ENCODE data around the gene GTF2IRD2. TPM values are rescaled to one million over a fixed set of nuclear protein-coding genes. Genes with fewer than 3 reads are reported as not detected.
A peak's percentile ranks its signal among the peaks of the same experiment; 100 is the strongest.
"Not testable (repeated sequence)": the region's sequence is repeated elsewhere in the genome, so short reads cannot be mapped to it uniquely, and the experiment has no call there.

The GTF2IRD2 gene
- 3.5 TPM in 1 of 2 replicates, not detected in the other for total RNA-seq (2014; rRNA removed; shearing (Covaris generic))
- polyA plus RNA-seq (2015; cell fraction: cytosol; rRNA removed), result 4.8 and 6.2 TPM in 2 replicates
- 3.9 and 5.2 TPM in 2 replicates for polyA plus RNA-seq (2015; cell fraction: nucleus; rRNA removed)

DNA sequence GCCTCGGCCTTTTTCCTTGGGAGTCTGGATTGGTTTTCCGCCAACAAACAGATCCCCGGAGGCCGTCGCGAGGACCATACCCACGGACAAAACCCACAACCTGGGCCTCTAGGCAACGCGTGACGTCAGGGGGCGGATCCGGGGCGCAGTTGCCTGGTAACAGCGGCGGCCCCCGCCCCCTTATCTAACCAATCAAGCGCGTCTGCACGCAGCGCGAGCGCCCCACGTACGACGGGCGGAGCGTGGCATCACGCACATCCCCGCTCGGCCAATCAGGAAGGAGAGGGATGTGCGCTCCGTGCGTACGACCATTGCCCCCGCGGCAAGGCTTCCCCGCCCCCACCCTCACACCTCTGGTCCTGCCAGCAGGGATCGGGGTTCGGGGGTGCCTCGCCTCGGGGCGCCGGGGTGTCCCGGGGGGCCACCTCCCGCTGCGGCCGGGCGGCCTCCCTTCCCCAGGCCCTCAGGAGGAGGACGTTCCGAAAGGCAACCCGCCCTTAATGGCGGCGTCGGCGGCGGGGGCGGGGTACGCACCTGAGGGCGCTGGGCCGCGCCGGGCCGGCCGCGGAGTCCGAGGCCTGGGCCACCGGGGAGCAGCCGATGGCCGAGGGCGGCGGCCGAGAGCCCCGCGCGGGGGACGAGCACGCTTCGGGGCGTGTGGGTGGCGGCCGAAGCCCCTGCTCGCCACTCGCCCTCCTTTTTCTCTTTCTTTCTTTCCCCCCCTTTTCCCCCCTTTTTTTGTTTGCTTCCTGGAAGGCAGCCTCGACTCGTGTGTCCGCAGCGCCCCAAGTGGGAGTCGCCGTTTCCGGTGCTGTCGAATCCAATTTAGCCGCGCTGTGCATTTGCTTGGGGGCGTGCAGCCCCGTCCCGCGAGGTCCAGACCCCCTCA is at the start of gene GTF2IRD2:
GTF2IRD2 (minus strand) TSS at position 773 of the 889 bp plus-strand sequence. CDS start 15,227 bp downstream, outside the sequence.
- DNase-seq (ENCODE audit: low read depth), result not testable (repeated sequence)

DNA sequence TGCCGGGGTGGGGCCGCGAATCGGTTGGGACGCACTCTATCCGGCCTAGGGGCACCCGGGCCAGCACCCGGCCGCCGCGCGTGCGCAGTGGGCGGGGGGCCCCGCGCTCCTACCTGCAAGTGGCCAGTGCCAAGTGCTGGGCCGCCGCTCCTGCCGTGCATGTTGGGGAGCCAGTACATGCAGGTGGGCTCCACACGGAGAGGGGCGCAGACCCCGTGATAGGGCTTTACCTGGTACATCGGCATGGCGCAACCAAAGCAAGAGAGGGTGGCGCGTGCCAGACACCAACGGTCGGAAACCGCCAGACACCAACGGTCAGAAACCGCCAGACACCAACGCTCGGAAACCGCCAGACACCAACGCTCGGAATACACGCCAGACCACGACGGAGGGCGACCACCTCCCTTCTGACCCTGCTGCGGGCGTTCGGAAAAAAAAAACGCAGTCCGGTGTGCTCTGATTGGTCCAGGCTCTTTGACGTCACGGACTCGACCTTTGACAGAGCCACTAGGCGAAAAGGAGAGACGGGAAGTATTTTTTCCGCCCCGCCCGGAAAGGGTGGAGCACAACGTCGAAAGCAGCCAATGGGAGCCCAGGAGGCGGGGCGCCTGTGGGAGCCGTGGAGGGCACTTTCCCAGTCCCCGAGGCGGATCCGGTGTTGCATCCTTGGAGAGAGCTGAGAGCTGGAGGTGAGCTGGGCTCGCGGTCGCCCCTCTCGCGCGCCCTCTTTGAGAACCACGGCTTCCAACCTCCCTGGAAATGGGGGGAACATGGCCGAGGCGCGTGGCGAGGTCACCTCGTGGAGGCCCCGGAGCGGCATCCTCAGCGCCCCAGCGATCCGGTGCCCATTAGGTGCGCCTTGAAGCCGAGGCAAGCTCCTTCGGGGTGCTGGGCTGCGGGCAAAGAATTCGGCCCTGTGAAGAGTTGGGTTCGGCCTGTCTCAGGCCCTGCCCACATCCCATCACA is 39.0 kb upstream of the GTF2IRD2 start:
- DNase-seq (ENCODE audit: low read depth), result peak; percentile 90

DNA sequence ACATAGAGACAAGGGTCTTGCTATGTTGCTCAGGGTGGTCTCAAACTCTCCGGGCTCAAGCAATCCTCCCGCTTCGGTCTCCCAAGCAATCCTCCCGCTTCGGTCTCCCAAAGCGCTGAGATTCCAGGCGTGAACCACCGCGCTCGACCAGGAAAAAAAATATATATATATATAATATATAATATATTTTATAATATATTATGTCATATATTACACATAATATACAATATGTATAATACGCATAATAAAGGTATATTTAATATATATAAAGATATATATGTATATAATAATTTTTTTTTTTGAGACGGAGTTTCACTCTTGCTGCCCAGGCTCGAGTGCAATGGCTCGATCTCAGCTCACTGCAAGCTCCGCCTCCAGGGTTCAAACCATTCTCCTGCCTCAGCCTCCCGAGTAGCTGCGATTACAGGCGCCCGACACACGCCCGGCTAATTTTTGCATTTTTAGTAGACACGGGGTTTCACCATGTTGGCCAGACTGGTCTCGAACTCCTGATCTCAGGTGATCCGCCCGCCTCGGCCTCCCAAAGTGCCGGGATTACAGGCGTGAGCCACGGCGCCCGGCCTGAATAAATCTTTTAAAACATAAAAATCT is 38.2 kb upstream of the GTF2IRD2 start:
- not testable (repeated sequence) for DNase-seq (ENCODE audit: low read depth)

DNA sequence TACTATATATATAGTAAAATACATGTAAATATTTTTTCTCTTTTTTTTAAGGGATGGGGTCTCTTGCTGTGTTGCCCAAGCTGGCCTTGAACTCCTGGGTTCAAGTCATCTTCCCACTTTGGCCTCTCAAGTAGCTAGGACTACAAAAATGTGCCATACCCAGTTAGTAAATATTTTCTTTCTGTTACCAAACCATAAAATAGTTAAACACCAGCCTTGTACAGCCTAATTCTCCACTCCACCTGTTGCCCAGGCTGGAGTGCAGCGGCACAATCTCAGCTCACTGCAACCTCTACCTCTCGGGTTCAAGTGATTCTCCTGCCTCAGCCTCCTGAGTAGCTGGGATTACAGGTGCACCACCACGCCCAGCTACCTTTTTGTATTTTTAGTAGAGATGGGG is 33.9 kb upstream of the GTF2IRD2 start:
- not testable (repeated sequence) for DNase-seq (ENCODE audit: low read depth)

DNA sequence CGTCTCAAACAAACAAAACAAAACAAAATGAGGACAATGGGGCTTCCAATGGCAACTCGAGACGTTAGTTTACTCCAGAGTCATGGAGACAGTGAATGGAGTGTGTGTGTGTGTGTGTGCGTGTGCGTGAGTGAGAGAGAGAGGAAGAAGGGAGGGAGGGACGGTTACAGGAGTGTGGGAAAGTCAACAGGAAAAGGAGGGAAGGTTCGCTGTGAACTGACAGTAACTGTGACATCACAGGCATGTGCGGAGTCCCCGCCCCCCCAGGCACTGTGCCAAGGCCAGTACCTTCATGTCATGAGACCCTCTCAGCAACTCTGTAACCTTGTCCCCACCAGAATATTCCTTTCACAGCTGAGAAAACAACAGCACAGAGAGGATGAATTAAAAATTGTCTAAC is 30.7 kb upstream of the GTF2IRD2 start:
- DNase-seq (ENCODE audit: low read depth), result not testable (repeated sequence)

DNA sequence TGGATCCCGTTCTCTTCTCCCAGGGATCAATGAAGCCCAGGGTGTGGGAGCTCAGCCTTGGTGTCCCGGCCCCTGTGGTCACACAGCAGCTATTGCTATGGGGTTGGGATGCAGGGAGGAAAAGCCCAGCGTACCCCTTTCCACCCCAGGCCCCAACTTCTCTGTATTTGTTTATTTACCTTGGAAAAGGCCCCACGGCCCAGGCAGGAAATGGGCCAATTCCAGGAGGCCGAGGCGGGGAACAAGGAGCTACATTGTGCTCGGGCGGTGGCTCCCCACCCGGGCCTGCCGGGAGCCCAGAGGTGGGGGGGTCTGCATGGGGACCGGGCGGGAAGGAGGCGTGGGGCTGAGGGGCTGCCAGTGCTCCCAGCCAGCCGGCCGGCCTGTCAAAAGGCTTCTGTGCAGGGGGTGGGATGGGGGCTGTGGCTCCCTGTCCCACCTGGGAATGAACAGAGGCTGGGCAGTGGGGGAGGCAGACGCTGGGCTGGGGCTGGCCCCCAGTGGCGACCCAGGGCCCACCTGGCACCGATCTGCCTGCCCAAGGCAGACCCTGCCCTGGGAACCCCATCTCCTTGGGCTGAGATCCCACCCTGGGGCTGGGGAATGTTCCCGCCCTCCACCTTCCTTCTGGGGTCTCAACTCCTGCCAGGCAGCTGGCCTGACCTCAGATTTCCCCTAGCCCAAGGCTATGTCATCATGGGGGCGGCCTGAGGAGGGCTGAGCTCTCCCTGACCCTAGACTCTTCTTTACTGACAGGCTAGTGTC is 23.5 kb upstream of the GTF2IRD2 start:
- peak; percentile 50 for DNase-seq (ENCODE audit: low read depth)

DNA sequence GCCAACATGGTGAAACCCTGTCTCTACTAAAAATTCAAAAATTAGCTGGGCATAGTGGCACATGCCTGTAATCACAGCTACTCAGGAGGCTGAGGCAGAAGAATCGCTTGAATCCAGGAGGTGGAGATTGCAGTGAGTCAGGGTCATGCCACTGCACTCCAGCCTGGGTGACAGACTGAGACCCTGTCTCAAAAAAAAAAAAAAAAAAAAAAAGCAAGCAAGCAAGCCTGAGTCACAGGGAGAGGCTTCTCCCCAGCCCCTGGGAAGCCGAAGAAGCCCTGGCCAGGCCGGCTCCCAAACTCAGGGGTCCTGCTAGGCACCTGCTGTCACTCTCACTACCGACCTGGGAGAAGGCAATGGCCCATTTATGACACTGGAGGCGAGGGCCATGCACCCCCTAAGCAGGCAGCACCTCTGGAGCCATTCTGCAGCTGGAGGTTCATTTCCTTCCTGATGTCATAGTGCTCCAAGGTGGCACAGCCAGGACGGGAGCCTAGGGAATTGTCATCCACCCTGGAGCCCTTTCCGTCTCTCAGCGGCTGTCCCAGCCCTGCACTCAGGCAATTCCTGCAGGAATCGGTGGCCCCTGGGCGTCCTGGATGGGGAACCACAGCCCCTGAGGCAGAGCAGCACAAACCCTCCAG is 22.8 kb upstream of the GTF2IRD2 start:
- DNase-seq (ENCODE audit: low read depth), result not testable (repeated sequence)

DNA sequence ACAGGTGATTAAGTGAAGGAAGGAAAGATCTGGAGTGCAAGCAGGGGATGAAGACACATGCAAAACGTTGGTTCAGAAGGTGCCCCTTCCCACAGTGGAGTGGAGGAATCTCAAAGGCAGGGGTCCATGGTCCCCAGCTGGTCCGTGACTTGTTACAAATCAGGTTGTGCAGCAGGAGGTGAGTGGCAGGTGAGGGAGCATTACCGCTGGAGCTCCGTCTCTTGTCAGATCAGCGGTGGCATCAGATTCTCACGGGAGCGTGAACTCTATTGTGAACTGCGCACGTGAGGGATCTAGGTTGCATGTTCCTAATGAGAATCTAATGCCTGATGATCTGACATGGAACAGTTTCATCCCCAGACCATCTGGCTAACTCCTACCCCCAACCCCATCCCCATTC is 21.1 kb upstream of the GTF2IRD2 start:
- DNase-seq (ENCODE audit: low read depth), result not testable (repeated sequence)

DNA sequence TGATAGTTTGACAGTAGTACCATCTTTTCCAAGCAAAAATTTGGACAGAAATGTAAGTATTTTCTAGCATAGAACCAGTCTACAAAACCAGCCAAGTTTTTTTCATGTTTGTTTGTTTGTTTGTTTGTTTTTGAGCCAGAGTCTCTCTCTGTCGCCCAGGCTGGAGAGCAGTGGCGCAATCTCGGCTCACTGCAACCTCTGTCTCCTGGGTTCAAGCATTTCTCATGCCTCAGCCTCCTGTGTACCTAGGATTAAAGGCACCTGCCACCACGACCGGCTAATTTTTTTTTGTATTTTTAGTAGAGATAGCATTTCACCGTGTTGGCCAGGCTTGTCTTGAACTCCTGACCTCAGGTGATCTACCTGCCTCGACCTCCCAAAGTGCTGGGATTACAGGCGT is 14.4 kb upstream of the GTF2IRD2 start:
- DNase-seq (ENCODE audit: low read depth), result not testable (repeated sequence)

DNA sequence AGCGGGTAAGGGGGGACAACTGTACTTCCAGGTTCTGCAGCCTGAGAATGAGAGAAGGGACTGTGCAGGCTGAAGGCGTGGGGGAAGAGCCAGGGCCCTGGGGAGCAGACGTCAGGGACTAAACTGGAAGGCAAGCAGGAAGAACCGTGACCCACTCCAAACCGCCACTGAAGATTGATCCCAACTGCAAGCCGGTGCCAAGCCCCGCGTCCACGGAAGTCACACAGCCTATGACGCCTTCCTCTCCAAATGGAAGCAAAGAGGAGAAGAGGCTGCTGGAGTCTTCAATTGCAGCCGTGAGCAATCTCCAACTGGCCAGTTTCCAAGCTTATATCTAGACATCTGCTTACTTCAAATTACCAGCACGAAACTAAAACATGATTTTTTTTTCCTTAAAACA is 1.6 kb downstream of the GTF2IRD2 start:
- not testable (repeated sequence) for DNase-seq (ENCODE audit: low read depth)

DNA sequence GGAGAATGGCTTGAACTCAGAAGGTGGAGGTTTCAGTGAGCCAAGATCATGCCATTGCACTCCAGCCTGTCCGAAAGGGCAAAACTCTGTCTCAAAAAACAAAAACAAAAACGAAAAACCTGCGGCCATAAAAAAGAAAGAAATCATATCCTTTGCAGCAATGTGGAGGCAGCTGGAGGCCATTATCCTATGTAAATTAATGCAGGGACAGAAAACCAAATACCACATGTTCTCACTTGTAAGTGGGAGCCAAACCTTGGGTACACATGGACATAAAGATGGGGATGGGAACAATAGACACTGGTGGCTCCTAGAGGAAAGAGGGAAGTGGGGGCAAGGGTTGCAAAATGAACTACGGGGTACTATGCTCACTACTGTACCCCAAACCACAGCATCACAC is 21.0 kb downstream of the GTF2IRD2 start:
- DNase-seq (ENCODE audit: low read depth), result not testable (repeated sequence)

DNA sequence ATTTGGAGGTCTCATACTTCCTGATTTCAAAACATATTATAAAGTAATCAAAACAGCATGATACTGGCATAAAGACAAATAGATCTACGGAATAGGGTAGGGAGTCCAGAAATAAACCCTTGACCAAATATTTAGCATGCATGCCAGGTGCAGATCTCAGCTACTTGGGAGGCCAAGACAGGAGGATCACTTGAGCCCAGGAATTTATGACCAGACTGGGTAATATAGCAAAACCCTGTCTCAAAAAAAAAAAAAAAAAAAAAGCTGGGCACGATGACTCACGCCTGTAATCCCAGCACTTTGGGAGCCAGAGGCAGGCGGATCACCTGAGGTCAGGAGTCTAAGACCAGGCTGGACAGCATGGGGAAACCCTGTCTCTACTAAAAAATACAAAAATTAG is 21.4 kb downstream of the GTF2IRD2 start:
- DNase-seq (ENCODE audit: low read depth), result not testable (repeated sequence)

DNA sequence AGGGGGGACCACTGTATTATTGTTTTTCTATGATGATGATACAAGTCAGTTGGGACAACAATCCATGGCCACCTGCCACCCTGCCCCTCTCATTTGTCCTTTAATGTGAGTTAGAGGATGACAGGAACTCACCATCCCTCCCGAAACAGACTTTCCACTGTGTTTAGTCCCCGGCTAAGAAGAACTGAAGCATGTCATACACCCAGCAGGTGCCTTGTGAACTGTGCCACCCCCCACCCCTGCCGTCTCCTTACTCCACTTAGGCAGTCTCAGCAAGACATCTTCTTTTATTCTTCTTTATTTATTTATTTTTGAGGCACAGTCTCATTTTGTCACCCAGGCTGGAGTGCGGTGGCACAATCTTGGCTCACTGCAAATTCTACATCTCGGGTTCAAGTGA is 30.1 kb downstream of the GTF2IRD2 start:
- DNase-seq (ENCODE audit: low read depth), result not testable (repeated sequence)

DNA sequence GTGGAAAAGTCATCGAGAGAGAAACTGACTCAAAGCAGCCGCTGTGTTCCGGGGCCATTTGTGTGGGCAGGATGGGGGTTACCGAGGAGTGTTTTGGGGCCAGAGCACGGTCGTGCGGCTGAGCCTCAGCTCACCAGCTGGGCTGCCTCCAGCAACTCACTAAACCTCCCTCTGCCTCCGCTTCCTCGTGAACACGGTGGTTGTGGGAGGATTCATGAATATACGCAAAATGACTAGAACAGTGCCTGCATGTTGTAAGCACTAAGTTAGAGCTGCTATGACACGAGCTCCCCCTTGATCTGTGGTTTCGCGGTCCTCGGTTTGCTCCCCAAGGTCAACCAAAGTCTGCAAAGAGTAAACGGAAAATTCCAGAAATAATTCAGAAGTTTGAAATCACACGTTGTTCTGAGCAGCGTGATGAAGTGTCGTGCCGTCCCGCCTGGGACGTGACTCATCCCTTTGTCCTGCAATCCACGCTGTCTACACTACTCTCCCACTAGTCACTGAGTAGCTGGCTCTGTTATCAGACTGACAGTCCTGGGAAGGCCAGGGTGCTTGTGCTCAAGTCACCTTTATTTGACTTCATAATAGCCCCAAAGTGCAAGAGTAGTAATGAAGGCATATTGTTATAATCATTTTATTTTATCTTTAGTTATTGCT is 31.1 kb downstream of the GTF2IRD2 start:
- DNase-seq (ENCODE audit: low read depth), result not testable (repeated sequence)

DNA sequence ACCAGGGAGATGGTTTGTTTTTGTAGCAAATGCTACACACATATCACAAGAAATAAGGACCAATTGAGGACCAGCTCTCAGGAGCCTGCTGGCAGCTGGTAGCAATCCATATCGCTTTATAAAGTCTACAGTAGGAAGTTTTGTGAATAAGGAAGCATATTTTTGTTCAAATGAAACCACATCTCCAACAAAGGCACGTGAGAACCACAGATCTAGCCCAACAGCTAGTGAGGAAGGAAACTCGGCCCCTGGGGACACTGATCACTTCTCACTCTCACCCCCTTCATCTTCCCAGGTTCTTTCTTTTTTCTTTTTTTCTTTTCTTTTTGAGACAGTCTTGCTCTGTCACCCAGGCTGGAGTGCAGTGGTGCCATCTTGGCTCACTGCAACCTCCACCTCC is 35.5 kb downstream of the GTF2IRD2 start:
- DNase-seq (ENCODE audit: low read depth), result not testable (repeated sequence)

DNA sequence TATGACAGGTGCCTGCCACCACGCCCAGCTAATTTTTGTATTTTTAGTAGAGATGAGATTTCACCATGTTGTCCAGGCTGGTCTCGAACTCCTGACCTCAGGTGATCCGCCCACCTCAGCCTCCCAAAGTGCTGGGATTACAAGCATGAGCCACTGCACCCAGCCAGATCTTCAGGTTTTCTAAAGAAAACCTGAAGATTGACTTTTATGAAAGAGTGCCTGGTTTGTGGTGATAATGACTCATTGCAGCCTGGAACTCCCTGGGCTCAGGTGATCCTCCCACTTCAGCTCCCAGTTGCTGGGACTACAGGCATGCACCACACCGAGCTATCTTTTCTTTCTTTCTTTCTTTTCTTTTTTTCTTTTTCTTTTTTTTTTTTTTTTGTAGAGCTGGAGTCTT is 52.8 kb downstream of the GTF2IRD2 start:
- DNase-seq (ENCODE audit: low read depth), result not testable (repeated sequence)

DNA sequence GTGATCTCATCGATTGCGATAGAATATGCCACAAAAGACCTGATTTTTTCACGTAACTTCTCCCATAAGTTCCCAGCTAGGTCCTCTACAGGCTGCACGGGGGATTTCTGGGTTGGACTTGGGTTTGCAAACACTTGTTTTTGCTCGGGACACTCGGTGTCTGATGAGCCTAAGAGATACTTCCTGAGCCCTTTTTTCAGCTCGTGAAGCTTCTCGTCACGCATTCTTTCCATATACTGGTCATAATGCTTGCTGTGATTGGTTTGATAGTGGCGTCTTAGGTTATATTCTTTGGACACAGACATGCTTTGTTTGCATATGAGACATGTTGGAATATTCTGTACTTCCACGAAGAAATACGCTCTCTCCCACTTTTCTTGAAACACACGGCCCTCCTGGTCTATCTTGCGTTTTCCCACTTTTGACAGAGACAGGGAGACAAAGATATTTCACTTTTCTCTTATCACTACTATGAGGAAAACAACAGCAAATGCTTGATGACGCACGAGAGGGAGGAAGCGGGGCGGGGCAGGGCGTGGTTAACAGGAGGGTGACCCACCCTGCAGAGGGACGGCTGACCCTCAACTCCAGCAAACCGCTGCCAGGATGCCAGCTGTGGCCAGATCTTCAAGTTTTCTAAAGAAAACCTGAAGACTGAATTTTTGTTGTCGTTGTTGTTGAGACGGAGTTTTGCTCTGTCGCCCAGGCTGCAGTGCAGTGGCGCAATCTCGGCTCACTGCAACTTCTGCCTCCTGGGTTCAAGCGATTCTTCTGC is 53.4 kb downstream of the GTF2IRD2 start:
- DNase-seq (ENCODE audit: low read depth), result not testable (repeated sequence)

DNA sequence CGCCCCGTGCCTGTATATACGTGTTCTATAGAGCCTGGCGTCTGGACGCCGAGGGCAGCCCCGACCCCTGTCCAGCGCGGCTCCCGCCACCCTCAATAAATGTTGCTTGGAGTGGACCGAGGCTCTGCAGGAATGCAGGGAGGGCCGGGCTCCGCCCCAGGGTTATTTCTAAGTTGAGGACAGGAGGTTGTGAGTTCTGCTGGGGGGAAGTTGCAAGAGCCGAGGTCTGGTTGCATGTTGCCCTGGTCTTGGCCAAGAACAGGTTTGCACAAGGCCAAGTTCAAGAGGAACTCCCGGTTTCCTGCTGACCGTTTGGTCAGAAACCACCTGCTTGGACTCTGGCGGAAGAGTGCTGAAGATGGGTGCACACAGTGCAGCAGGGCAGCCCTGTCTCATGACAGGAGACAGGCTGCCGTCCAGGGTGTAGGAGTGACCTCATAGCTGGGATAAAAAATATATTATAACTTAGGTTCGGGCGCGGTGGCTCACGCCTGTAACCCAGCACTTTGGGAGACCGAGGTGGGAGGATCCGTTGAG is 62.1 kb downstream of the GTF2IRD2 start:
- not testable (repeated sequence) for DNase-seq (ENCODE audit: low read depth)
